ENCODE measurements around the gene CA6.

GRCh38 chr1:8976338-8976737, 30.7 kb downstream of the CA6 start:
- TF ChIP-seq ZNF274 (IDR thresholded peaks at IDR 0.05; ENCODE audit: low read depth, low read length) (no peak), YY1 (IDR thresholded peaks at IDR 0.05; ENCODE audit: insufficient read depth, insufficient read length) (no peak), SUZ12 (IDR thresholded peaks at IDR 0.05; ENCODE audit: extremely low read depth, insufficient read depth, insufficient read length) (no peak)
